ENCODE data around the gene GYG2.

GRCh38 chrX:2829469-2830246, 928 bp downstream of the GYG2 start:
- no peak for TF ChIP-seq MYC (IDR thresholded peaks at IDR 0.05; ENCODE audit: low read depth, low read length)
- TF ChIP-seq POLR2A (IDR thresholded peaks at IDR 0.05; ENCODE audit: extremely low read depth, insufficient read length) = no peak
- no peak for TF ChIP-seq CTCF (IDR thresholded peaks at IDR 0.05; ENCODE audit: low read depth, low read length)
- no peak for TF ChIP-seq MAX (IDR thresholded peaks at IDR 0.05; ENCODE audit: low read depth, low read length)
